ENCODE measurements around the gene ATP13A5.

Gene ATP13A5

GRCh38 chr3:193225302-193226125, 153.0 kb downstream of the ATP13A5 start:
- TF ChIP-seq TAF1 (IDR thresholded peaks at IDR 0.05; ENCODE audit: borderline replicate concordance, low read depth, low read length) (no peak), POLR2AphosphoS5 (IDR thresholded peaks at IDR 0.05; ENCODE audit: low read depth, low read length) (no peak), POLR2A (IDR thresholded peaks at IDR 0.05; ENCODE audit: low read depth, low read length) (no peak)

More at GRCh38 chr3:193225302-193226125, 153.0 kb downstream of the ATP13A5 start:
- no peak for FAIRE-seq
- DNase-seq (ENCODE audit: insufficient read length) = no peak

Measured in GM12892 (cell line).